Kidney tubule cell (primary cell): ENCODE results near the gene PTPRG.

Experiments used
- DNase-seq: peaks from one replicate; pipeline ENCODE4 v3.0.0-alpha.2; 2018; ENCODE audit warnings: low spot score

PTPRG gene

GRCh38 chr3:61562721-61563312 is 1.4 kb downstream of the PTPRG start:
- DNase-seq, result peak; percentile 56

DNA sequence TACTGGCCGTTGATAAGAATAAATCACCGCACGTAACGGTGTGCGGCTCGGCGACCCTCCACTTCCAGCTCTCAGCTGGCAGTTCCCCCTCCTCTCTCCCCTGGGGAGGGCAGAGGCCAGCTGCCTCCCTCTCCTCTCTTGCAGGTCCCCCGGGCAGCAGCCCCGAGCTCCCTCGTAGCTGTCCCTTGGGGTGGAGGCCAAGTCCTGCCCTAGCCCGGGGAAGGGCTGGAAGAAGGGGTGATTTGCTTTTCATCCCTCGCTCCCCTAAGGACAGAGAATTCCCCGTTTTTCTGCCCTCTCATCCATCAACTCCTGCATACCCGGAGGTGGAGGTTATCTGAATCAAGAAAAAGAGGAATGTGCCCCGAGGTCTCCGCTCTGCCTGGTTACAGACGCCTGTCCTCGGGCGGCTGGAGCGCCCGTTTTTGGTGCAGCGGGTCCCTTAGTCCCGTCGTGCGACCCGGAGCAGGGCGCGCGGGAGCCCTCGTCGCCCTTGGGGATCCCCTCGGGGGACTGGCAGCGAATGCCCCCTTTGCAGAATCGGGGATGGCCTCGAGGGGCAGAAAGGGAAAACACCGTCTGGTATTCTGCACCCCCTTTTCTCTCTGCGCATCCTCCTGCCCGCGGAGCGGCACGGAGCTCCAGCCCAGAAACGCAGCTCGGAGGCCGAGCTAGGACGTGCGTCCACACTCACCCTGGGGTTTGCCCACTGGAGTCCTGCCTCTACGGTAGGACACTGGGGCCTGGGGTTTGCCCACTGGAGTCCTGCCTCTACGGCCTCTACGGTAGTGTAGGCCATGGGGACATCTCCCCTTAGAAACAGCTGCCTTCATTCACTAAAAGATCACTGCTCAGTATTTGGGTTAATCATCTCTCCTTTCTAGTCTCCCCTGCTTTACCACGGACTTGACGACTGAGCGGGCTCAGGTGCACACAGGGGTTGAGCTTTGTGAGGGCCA is 2.2 kb downstream of the PTPRG start:
- DNase-seq, result peak; percentile 40

- peak; percentile 82 for DNase-seq
These were observed 3.2 kb downstream of the PTPRG start for GRCh38 chr3:61564395-61565059.

GRCh38 chr3:61565569-61565968 is 4.2 kb downstream of the PTPRG start:
- DNase-seq, result peak; percentile 50

- DNase-seq, result no peak
These were observed 6.8 kb downstream of the PTPRG start for GRCh38 chr3:61568127-61568526.

GRCh38 chr3:61569856-61570580 is 8.6 kb downstream of the PTPRG start:
- DNase-seq, result peak; percentile 27

- DNase-seq, result no peak
These were observed 9.4 kb downstream of the PTPRG start for GRCh38 chr3:61570813-61571212.

DNA sequence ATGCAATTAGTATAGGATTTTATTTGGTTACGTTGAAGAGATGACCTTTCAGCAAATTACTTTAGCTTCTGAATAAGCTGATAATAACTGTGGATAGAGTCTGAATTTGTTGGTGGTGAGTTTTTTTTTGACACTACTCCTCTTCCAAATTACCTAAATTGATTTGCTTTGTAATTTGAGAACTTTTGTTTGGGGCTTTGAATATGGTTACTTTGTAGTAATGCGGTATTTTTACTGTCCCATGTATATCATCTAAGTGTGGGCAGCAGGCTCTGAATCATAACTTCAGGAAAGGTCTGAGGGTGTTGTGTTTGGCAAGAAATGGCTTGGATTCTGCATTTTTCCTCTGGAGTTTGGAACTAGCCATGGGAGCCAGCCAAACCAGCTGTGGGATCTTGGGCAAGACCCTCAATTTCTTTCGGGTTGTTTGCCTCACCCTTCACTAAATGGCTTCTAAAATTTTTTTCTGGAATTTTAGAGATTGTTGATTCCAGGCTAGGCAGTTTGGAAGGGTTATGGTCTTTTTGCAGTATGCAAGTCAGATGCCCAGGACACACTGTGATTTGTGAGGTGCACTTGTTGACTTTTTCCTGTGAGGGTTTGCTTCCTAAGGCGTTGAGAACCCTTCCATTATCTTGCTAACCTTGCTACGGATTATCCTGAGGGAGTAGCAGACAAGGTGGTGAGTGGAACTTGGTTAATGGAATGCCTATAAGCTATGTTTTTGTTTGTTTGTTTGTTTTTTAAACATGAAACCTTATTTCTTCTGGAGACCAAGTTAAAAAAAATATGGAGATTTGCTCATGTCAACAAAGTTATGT is 10.4 kb downstream of the PTPRG start:
- DNase-seq, result no peak

DNA sequence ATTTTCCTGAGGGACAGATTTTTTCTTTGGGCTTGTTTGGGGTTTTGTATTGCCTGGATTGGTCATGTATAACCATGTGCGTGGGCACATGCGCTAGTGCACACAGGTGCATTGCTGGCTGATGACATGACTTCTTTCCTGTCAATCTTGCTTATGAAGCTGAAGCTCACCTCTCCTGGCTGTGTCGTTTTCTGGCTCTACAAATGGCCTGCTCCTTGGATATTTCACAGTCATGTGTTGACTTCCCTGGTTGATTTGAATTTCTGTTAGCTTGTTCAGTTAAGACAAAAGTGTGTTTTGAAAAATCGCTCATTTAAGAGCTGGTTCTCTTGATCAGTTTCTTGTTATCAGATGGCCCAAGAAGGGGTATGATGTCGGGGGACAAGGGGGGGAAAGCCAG is 11.5 kb downstream of the PTPRG start:
- DNase-seq, result peak; percentile 60

DNA sequence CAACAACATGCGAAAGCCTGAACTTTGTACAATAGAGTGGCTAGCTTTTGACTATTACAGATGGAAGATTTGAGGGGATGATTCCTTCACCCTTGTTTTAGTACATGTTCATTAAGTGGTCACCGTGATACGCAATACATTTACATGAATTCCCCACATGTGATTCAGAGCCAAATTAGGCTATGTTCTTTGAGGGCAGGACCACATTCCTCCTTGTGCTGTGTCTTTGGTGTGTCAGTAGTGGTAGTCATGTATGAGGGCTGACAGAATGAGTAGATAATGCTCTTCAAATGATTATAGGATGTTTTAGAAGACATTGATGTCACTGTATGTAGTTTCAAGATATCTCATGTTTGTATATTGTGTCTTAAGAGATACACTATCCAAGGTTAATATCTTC is 12.1 kb downstream of the PTPRG start:
- peak; percentile 17 for DNase-seq

DNA sequence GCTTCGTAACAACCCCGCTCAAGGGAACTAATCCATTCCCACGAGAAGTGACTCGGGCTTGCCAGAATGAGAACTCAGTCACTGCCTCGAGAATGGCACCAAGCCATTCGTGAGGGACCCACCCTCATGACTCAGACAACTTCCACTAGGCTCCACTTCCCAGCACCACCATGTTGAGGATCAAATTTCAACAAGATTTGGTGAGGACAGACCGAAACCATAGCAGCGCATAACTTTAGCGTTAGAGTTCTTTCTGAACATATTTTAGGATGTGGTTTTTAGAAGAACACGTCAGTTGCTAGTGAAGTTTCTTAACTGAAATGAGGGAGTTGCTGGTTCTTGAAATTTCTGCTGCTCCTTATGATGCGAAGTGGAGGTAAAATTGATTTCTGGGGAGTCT is 13.5 kb downstream of the PTPRG start:
- peak; percentile 35 for DNase-seq

DNA sequence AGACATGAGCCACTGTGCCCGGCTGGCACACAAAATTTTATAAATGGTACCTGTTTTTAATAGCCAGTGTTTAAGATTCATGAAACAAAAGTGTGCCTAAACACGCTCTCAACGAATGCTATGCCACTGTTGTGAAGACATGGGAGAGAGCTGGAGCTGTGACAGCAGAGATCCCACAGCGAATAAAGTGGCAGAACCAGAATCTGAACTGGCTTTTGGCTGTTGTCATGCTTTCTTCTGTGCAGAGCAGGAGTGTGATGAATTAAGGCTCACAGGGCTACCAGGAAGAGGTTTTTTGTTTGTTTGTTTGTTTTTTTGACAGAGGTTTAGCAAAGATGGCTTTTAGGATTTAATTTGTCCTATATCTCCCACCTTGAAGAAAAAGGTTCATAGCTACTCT is 14.5 kb downstream of the PTPRG start:
- no peak for DNase-seq

GRCh38 chr3:61577760-61578159 is 16.4 kb downstream of the PTPRG start:
- no peak for DNase-seq

DNA sequence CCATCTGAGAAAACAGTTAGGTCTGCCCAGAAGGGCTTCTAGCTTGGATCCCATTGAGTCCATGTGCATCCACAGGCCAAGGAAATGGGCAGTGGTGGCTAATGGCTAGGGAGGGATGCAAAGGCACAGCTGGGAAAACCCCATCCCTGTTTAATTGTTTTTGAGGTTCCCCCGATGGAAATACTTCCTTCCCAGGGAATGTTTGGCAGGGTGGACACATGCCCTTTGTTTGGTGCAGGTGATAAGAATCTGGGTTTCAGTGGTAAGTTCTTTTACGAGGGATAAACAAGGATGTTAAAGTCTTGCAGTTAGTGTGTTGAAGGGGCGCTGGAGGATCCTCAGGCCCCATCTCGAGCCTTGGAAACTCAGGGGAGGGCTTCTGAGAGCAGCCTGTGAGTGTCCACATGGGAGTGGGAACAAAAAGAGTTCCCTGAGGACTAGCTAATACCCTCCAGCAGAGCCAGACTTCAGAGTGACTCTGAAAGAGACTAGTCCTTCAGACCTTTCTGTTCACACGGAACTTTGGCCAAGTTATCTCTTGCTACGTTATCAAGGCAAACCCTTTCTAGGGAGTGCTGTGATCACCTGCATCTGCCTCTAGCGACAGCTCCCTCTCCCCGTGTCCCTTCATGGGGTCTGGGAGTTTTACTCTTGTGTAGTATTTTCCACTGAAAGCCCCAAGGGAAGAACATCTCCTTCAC is 17.4 kb downstream of the PTPRG start:
- peak; percentile 20 for DNase-seq

- DNase-seq, result no peak
These were observed 18.3 kb downstream of the PTPRG start for GRCh38 chr3:61579685-61580084.

DNA sequence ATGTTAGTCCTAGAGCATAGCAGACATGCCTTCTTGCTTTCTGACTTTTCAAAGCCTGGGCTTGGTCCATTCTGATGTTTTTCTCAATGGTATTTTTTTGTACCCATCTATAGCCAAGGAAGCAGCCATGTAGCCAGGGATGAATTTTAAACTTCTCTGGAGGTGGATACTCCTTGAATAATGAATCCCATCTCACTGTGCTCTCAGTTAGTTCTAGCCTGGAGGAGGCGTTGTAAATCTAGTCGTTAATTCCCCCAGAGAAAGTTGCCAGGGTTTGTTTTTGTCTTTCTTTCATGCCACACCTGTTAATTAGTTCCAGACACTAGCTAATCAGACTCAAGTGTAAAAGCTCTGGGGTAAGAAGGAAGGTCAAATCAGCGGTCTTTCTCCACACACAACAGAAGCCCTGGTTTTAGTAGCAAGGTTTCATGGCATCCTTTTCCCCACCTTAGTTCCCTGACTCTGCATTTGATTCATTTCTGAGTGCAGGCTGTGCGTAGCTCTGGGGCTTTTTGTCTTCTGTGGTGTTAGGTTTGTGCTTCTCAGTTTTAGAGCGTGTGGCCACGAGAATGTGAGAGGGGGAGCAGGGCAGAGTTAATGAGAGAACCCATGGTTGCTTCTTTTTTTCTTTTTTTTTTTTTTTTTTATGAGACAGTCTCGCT is 19.7 kb downstream of the PTPRG start:
- no peak for DNase-seq

- no peak for DNase-seq
These were observed 20.9 kb downstream of the PTPRG start for GRCh38 chr3:61582287-61582686.

- no peak for DNase-seq
These were observed 21.5 kb downstream of the PTPRG start for GRCh38 chr3:61582846-61583245.

- DNase-seq, result no peak
These were observed 22.8 kb downstream of the PTPRG start for GRCh38 chr3:61583890-61584875.
